ENCODE data around the gene RXFP4.
"Not testable (repeated sequence)": the region's sequence is repeated elsewhere in the genome, so short reads cannot be mapped to it uniquely, and the experiment has no call there.

DNA sequence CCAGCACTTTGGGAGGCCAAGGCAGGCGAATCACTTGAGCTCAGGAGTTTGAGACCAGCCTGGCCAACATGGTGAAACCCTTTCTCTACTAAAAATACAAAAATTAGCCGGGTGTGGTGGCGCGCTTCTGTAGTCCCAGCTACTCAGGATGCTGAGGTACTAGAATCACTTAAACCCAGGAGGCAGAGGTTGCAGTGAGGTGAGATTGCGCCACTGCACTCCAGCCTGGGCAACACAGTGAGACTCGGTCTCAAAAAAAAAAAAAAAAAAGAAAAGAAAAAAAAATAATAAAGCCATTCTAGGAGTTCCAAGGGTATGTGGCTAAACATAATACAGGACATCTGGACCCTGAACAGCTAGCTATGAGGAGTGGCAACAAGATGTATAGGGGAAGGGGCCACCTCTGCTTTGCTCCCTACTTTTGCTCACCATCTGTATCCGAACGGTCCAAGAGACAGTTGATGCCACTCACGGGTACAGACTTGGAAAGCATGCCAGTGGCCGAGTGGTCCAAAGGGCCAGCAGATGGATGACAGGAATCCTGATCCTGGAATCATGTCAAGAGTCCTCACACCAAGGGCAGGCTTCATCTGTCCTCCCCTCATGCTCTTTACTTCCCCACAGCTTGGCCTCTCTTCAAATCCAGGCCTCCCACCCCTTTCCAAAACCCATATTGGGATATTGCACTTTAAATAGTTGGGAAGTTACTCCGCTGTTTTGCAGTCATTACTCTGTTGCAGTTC is 43.6 kb downstream of the RXFP4 start:
- TF ChIP-seq, protein P1, sequence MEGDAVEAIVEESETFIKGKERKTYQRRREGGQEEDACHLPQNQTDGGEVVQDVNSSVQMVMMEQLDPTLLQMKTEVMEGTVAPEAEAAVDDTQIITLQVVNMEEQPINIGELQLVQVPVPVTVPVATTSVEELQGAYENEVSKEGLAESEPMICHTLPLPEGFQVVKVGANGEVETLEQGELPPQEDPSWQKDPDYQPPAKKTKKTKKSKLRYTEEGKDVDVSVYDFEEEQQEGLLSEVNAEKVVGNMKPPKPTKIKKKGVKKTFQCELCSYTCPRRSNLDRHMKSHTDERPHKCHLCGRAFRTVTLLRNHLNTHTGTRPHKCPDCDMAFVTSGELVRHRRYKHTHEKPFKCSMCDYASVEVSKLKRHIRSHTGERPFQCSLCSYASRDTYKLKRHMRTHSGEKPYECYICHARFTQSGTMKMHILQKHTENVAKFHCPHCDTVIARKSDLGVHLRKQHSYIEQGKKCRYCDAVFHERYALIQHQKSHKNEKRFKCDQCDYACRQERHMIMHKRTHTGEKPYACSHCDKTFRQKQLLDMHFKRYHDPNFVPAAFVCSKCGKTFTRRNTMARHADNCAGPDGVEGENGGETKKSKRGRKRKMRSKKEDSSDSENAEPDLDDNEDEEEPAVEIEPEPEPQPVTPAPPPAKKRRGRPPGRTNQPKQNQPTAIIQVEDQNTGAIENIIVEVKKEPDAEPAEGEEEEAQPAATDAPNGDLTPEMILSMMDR (IDR thresholded peaks at IDR 0.05) = not testable (repeated sequence)
- TF ChIP-seq POLR2A (IDR thresholded peaks at IDR 0.05) = not testable (repeated sequence)

All from testis (tissue), 2 donors.